Measurements from ENCODE around the gene DYNLT2. TPM values are rescaled to one million over a fixed set of nuclear protein-coding genes. Genes with fewer than 3 reads are reported as not detected.

DYNLT2 gene
- total and polyA plus RNA-seq, 2 of the 13 experiments (the other 11 are each of a cell fraction or from before 2014, with no cell fraction given) = 2.1 to 4.3 TPM

GRCh38 chr6:169722362-169723199, 28.8 kb downstream of the DYNLT2 start (continued):
- TF ChIP-seq SAFB2 (CRISPR knock-in tag; IDR thresholded peaks at IDR 0.05; ENCODE audit: borderline replicate concordance, low read depth) = no peak
- no peak for TF ChIP-seq PAWR (CRISPR knock-in tag; IDR thresholded peaks at IDR 0.05; ENCODE audit: borderline replicate concordance)
- no peak for TF ChIP-seq ZNF510 (CRISPR knock-in tag; IDR thresholded peaks at IDR 0.05; ENCODE audit: low read depth)
- no peak for TF ChIP-seq SRY (CRISPR knock-in tag; IDR thresholded peaks at IDR 0.05)
- no peak for TF ChIP-seq U2AF2 (IDR thresholded peaks at IDR 0.05; ENCODE audit: low read depth, low read length)
- no peak for TF ChIP-seq PHF5A (CRISPR knock-in tag; IDR thresholded peaks at IDR 0.05; ENCODE audit: low read depth, unreplicated experiment)
- no peak for TF ChIP-seq GATAD2A (CRISPR knock-in tag; IDR thresholded peaks at IDR 0.05)
- no peak for TF ChIP-seq YEATS4 (CRISPR knock-in tag; IDR thresholded peaks at IDR 0.05; ENCODE audit: borderline replicate concordance)
- TF ChIP-seq ZNF761 (CRISPR knock-in tag; conservative IDR thresholded peaks at IDR 0.05) = no peak
- no peak for TF ChIP-seq ZNF616 (CRISPR knock-in tag; IDR thresholded peaks at IDR 0.05; ENCODE audit: low read depth)
- TF ChIP-seq ZNF280B (CRISPR knock-in tag; IDR thresholded peaks at IDR 0.05; ENCODE audit: borderline replicate concordance) = no peak
- no peak for TF ChIP-seq CEBPZ (IDR thresholded peaks at IDR 0.05; ENCODE audit: low read length)
- no peak for TF ChIP-seq ZC3H4 (CRISPR knock-in tag; IDR thresholded peaks at IDR 0.05; ENCODE audit: borderline replicate concordance)
- TF ChIP-seq E2F2 (CRISPR knock-in tag; IDR thresholded peaks at IDR 0.05; ENCODE audit: borderline replicate concordance) = no peak
- TF ChIP-seq ZMAT3 (CRISPR knock-in tag; conservative IDR thresholded peaks at IDR 0.05) = no peak
- TF ChIP-seq ZNF563 (CRISPR knock-in tag; IDR thresholded peaks at IDR 0.05) = no peak
- no peak for TF ChIP-seq RNF219 (CRISPR knock-in tag; IDR thresholded peaks at IDR 0.05)
- peak; percentile 59; the same call in 1 of the 2 replicates for TF ChIP-seq ZNF501 (CRISPR knock-in tag; IDR thresholded peaks at IDR 0.05)
- no peak for TF ChIP-seq ZSCAN30 (CRISPR knock-in tag; IDR thresholded peaks at IDR 0.05)

Data from HepG2 (cell line).